Measurements from ENCODE around the gene CAMKMT.

The CAMKMT gene

GRCh38 chr2:44519026-44519425 is 157.3 kb downstream of the CAMKMT start:
- no peak for DNase-seq

GRCh38 chr2:44522846-44523245 is 161.1 kb downstream of the CAMKMT start:
- no peak for DNase-seq

DNA sequence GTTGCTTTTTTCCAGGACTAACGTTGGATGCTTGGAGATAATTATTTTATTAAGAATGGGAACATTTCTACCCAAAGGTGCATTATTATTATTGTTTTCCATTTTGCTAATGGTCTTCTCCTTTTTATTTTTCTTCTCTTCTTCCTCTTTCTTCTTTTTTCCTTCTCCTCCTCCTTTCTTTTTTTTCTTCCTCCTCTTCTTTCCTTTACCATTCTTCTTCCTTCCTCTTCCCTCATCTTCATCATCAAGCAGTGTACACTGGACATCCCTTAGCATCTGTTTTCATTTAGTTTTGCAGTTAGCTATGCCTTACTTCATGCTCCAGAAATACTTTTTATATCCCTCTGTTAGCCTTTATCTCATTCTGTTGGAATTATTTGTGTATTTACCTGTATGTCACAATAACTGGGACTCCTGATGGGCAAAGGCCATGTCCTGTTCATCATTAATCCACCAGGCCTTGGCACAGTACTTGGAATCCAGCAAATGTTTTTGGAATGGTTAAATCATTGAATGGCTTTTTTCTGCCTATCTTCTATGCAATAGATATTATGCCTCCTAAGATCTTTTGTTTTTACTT is 162.7 kb downstream of the CAMKMT start:
- DNase-seq: no peak

DNA sequence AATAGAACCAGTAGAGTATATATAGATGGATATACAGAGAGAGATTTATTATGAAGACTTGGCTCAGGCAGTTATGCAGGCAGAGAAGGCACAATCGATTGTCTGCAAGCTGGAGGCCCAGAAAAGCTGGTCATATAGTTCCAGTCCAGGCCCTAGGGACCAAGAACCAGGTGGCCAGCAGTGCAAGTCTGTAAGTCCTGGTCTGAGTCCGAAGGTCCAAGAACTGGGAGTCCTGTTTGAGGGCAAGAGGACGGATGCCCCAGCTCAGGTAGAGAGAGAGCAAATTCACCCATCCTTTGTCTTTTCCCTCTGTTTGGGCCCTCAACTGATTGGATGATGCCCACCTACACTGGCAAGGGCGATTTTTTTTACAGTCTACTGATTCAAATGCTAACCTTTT is 164.6 kb downstream of the CAMKMT start:
- no peak for DNase-seq

DNA sequence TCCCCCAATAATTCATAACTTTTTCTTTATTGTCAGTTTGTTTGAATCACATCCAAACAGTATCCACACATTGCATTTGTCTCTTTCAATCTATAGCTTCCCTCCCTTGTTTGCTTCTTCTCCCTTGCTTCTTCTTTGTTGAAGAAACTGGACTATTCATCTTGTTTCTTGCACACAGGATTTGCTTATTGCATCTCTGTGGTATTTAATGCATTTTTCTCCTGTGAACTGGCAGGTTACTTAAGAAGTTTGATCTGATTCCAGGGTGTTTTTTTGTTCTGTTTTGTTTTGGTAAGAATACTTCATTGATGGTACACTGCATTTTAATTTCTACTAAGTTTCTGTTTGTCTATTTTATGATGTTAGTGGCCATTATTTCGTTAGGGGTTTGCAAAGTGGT is 166.8 kb downstream of the CAMKMT start:
- DNase-seq: no peak

DNA sequence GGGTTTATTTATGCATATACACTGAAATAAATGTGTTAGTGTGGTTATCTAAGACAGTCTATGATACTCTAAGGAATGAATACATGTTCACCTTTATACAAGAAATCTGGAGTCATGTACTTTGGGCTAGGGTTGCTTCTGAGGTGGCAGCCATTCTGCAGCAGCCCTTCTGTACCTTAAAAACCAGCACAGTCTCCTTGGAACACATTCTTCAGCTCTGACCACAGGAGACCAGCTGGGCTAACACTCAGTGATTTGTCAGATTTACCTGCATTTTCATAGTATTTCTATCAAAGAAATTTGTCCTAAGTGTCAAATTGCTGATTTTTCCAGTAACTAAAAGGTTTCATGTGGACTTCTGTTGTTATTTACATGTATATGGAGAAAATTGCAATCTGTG is 167.7 kb downstream of the CAMKMT start:
- DNase-seq: no peak

DNA sequence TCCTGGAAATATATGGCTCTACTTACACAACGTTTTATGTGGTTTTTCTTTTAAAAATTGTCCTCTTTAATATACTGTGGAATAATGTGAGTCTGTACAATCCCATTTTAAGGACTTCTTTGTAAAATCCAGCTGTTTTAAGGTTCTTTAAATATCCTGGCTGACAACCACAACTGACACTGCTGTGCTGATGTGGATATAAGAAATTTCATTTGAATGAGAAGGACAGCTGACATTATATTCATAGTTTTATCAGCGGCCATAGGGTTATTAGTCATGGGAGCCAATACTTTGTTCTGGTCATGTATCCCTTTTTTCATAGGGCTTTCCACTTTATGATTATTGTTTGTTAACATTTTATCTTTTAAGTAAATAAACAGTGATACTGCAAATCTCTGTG is 169.5 kb downstream of the CAMKMT start:
- DNase-seq: no peak

- DNase-seq: no peak
Measured at GRCh38 chr2:44532031-44532430, 170.3 kb downstream of the CAMKMT start.

GRCh38 chr2:44533508-44533907 is 171.8 kb downstream of the CAMKMT start:
- DNase-seq: no peak

- no peak for DNase-seq
Measured at GRCh38 chr2:44535376-44535775, 173.6 kb downstream of the CAMKMT start.

GRCh38 chr2:44537264-44537663 is 175.5 kb downstream of the CAMKMT start:
- no peak for DNase-seq

GRCh38 chr2:44542520-44542919 is 180.8 kb downstream of the CAMKMT start:
- DNase-seq: no peak

DNA sequence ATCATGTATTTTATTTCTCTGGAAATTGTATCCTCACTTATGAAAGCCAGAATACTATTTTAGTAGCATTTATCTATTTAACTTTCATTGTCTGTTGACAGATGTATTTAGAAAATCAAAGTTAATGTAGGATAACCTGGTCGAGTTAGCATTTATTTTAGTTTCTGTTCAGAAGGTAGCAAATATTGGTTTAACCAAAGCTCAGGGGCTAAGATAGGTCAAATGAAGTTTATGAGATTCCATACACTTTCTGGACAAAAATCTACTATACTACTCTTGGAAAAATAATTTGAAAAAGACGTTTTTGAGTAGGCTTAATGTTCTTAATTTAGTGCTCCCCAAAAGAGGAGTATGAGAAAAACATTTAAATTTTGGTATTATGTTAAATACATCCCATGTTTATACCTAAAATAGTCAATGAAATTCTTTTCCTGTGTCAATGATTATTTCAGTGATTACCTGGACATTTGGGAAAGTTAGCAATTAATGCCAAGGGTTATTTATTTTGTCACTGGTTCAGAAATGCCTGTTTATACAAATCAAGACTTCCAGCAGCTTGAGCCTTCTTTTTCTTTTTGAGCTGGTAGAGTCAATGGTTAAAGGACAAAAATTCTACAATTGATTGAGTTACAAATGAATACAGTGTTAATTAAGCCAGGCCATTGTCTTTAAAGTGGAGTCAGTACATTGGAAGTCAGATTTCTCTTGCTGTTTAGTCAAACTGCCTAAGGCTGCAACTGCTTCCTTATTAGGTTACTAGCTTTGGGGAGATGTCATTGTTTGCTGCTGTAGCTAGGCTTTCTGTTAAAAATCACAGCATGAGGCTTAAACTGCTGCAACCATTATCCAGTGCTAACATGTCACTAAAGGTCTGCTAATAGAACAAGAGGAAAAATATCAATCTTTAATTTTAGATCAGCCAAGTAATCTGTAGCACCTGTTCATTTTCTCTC is 182.3 kb downstream of the CAMKMT start:
- DNase-seq: no peak

- no peak for DNase-seq
Measured at GRCh38 chr2:44545005-44545404, 183.3 kb downstream of the CAMKMT start.

GRCh38 chr2:44546459-44547127 is 184.8 kb downstream of the CAMKMT start:
- no peak for DNase-seq

DNA sequence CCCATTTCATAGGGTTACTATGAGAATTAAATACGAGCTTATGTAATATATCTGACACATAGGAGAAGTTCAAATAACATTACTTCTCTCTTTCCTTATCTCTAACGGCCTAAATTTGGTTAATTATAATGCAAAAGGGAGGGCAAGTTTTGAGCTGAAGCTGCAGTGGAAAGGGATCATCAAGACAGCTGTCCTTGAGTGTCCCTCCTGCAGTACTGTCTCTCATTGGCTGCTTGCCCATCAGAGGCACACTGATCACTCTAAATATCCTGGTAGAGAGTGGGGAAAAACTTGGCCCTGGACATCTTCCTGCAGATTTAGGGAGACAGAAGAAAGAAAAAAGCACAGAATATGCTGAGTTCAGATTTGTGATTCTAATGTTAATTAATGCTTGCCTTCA is 186.0 kb downstream of the CAMKMT start:
- DNase-seq: no peak

DNA sequence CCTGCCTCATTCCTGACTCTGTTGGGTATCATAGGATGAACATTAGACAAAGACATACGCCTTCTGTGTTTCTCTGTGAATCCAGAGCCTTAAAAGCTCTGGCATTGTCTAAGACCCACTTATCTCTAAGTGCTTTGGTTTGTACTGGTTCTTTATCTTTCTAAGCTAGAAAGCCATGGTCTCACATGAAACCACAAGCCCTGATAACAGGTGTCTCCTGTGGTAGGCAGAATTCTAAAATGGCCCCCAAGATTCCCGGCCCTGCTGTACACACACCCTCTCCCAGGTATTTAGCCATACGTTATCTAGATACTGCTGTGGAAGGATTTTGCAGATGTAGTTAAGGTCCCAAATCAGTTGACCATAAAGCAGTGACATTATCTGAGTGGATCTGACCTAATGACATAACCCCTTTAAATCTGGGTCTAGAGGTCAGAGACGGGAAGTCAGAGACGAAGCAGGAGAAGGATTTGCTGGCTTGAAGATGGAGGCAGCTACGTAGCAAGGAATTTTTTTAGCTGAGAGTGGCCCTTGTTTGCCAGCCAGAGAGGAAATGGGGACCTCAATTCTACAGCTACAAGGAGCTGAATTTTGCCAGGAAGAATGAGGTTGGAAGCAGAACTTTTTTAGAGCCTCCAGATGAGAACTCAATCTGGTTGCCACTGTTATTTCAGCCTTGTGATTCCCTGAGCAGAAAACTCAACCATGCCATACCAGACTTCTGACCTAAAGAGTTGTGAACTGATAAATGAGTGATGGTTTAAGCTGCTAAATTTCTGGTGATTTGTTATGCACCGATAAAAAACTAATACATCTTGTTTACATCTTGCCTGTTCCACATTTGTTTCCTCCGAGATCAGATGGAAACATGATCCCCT is 186.7 kb downstream of the CAMKMT start:
- no peak for DNase-seq

- DNase-seq: no peak
Measured at GRCh38 chr2:44549099-44549471, 187.3 kb downstream of the CAMKMT start.

DNA sequence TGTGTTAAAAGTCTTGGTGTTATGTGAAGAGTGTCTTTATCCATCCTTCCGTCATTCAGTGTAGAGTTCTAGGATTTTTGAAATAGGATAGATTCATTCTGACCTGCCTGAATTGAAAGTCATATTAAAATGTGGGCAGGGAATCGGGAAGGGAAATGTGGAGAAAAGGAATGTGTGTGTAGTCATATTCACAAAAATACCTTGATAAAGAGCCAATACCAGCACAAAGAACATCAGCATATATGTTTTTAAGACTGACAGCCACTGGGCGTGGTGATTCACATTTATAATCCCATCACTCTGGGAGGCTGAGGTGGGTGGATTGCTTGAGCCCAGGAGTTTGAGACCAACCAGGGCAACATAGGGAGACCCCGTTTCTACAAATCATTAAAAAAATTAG is 188.1 kb downstream of the CAMKMT start:
- no peak for DNase-seq

DNA sequence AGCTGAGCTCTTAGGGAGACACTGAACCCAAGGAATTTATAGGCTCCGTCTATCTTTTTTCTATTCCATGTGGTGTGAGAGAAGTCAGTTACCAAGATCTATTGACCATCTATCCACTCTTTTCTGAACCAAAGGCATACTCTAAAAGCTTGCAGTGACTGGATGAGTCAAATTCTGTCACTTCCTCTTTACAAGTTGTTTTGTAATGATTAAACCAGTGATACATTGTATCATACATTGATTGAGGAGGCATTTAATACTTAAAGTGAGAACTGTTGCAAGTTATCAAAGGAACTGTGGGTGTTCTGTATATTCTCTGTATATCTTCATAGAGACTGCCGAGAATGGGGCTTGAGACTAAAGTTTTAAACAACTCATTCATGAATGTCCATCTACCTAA is 188.8 kb downstream of the CAMKMT start:
- no peak for DNase-seq

GRCh38 chr2:44551497-44551896 is 189.8 kb downstream of the CAMKMT start:
- DNase-seq: no peak

GRCh38 chr2:44553456-44553855 is 191.7 kb downstream of the CAMKMT start:
- DNase-seq: no peak

DNA sequence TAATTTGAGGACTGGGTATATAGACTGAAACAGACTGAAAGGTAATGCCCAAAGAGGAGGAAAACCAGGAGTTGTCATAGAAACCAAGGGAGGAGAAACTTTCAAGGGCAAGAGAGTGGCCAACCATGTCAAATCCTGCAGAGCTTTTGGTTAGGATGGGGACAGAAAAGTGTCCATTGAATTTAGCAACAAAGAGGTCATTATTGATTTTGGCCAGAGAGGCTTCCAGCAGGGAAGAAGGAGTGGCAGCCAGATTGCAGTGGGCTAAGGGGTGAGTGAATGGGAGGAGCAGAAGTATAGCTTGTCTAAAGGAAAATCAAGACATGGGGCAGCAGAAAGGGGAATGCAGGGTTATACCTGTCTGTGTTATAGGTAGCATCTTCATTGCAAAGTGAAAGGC is 194.0 kb downstream of the CAMKMT start:
- no peak for DNase-seq

Measured in CD4-positive, alpha-beta T cell treated with Interferon gamma for 1 hour (primary cell).